ENCODE data around the gene LIFR.

The LIFR gene

DNA sequence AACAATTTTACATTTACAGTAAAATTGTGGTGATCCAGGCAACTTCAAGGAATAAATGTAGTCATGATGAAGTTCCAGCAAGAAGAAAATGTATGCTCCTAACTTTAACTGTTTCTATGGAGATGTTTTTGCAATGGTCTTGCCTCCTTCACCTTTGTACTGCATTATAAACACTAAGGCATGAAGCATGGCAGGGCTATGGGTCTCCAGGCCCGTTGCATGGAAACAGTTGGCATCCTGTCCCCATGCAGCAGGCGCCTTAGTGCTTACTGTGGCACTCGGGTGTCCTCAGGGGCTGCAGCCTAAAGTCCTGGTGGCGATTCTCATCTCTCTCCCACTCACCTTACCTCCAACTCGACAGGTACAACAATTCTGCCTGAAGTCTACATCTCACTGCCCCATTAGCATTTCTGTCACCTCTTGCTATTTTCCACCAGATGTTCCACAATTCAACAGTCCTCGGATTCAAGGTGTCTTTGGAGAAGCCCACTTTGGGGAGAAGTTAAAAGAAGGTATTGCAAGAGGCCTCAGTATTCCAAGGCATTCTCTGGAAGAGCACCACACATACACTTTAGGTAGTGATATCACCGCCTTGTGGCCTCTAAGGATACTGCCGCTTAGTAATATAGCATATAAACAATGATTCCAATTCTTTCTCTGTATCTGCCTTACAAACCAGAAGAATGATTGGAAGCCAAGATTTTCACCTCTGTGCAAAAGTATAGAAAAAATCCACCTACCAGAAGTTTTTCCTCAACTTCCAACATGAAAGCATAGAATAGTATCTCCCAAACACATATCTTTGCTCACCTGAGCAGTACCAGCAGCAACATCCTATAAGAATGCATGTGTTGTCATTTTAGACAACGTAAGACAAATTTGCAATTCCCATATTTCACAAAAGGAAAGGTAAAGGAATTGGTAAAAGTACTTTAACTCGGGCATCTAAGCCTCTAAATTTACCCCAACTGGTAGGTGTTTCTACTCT lies 5.1 kb downstream of the LIFR start:
- DNase-seq (ENCODE audit: low read depth, low spot score) = no peak

DNA sequence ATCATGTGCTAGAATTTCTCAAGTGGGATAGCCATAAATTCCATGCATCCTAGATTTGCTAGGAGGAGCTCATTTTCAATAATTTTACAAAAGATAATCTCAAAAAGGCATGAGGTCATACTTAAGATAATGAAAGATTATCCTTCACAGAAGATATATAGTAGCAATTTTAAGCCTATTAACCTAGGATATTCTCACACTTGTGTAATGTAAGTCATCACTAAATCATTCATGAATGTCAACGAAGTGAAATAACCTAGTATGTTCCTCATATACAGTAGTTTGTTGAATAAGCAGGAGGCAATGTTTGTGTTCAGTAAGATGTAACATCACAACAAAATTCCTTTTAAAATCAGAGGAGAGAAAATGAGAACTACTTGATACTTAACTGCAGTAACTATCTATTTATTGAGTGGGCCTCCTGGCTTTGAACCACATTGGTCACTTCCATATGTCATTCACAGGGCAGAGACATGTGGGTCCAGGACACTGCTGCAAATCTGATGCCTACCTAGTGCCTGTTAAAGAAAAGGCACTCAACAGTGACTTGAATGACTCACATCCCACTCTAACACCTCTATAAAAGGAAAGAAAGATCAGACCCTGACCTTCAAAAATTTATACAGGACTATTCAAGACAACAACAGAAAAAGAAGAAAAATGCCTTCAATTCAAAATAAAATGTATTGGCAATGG lies 8.2 kb downstream of the LIFR start:
- DNase-seq (ENCODE audit: low read depth, low spot score) = no peak

DNA sequence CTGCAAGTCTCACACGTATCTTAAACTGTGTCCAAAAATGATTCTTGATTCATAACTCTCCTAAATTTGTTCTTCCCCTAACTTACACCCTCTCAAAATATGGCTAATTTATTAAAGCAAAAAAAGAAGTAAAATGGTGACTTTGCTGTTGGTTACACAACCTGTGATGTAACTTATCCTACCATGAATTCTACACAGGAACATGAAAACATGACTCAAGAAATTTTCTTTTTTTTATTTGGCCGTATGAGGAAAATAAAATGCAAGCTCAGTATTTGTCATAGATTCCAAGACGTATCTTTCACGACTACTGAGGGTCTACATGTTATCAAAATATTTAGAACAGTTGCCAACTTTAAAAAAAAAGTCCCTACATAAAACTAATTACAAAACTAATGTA lies 9.2 kb downstream of the LIFR start:
- DNase-seq (ENCODE audit: low read depth, low spot score) = no peak

DNA sequence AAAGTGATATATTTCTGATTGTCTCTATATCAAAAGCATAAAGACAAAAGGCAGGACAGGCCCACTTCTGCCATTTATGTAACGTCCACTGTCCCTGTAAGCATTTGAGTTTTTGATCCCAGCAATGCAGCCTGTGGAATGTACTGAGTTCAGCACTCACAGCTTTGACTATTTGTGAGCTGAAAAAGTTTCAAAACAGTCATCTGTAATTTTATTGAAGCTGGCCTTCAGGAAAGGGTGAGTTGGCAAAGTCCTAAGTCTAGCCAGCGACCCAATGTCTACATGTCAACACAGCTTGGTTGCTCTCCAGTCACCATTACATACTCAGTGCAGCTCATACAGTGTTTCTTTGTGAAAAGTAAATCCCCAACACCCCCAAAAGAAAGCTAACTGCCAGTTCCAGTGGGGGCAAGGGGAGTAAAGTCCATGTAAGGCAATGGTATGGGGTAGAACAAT lies 9.7 kb downstream of the LIFR start:
- no peak for DNase-seq (ENCODE audit: low read depth, low spot score)

DNA sequence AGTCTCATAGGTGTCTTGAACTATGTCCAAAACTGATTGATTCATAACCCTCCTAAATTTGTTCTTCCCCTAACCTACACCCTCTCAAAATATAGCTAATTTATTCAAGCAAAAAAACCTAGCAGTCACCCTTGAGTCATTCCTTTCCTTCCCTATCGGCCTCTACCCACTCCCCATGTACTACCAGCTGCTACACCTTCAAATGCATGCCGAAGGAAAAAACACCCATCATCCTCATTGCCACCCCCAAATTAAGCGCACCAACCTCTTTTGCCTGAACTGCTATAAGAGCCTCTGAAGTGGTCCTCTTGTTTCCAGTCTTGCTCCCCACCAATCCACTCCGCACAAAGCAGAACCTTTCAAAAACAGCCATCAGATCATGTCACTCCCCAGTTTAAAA lies 12.6 kb downstream of the LIFR start:
- DNase-seq (ENCODE audit: low read depth, low spot score) = no peak

DNA sequence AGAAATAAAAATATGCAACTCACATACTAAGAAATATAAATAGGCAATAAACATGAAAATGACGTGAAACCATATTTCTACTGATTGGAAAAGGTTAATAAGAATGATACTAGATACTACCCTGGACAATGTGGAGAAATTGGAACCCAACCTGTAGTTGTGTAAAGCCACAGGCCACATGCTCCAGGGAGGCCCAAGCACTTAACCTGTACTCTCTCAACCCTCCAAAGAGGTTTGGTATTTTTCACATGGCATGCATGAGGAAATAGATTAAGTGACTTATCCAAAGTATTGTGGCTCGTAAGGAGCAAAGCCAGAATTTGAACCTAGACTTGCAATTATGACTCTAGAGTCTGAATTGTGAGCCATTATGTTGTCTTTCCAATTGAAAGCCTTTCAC lies 13.4 kb downstream of the LIFR start:
- no peak for DNase-seq (ENCODE audit: low read depth, low spot score)

DNA sequence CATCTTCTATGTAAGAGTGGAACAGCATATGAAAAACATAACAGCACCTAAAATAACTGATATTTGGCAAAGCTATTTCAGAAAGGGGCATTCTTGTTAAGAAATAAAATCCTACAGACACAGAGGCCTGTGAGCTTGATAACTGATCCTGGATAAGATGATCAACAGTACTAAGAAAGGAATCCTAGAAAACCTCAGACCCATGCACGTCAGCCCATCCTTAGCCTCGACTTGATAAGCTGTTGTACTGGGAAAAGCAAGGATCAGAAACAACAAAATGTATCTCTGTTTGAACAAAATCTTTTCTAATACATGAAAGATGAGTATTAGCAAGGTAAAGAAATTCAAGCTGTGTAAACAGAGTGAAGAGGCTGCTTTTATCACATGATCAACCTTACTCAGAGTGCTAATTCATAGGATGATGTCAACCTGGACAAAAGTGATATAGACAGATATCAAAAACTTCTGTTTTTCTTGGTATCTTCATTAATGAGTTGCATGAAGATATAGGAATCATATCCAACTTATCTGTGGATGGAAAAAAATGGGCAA lies 15.2 kb downstream of the LIFR start:
- no peak for DNase-seq (ENCODE audit: low read depth, low spot score)

DNA sequence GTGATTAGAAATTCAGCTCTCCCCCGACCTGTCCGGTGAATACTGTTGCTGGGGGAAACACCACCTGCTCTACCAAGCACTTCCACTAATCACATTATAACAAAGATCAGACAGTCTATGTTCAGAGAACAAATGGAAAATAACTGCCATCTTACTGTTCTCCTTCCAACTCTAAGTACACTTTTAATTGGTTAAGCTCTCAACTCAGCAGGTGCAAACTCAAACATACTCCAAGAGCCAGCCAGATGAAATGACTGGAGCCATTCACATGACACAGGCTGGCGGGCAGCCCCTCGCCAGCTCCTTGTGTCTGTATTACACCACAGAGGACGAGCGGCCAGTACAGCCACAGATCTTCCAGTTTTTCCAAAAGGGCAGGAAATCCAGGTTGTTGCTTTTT lies 16.1 kb downstream of the LIFR start:
- DNase-seq (ENCODE audit: low read depth, low spot score) = no peak

DNA sequence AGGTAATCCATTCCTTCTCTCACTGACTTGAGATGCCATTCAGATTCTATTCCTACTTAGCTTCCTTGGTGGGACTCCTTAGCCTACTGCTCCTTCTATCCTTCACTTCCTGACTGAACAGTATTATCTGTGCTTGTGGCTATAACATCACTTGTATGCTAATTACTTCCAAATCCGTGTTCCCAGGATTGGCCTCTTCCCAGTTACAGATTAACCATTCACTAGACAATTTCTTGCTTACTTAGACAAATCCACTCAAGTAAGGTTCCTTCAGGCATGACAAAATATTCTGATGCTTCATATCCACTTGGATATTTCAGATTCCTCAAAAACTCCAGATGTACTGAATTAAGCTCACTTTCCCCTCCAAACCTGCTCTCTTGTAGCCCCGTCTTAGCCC lies 18.3 kb downstream of the LIFR start:
- DNase-seq (ENCODE audit: low read depth, low spot score) = no peak

DNA sequence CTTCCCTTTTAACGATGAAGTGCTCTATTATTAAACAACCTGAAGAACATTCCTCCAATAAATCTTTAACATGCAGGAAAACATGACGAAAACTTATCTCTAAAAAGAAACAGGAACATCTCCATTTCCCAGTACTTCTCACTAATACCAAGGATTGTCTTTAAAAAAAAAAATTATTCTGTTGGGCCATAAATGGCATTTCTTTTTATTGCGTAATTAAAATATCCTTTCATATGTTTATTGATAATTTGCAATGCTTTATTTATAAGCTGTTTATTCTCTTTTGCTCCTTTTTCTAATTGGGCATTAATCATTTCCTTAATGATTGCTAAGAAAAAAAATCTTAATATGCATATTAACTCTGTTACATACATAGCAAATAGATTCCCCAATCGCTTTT lies 18.9 kb downstream of the LIFR start:
- DNase-seq (ENCODE audit: low read depth, low spot score) = no peak

DNA sequence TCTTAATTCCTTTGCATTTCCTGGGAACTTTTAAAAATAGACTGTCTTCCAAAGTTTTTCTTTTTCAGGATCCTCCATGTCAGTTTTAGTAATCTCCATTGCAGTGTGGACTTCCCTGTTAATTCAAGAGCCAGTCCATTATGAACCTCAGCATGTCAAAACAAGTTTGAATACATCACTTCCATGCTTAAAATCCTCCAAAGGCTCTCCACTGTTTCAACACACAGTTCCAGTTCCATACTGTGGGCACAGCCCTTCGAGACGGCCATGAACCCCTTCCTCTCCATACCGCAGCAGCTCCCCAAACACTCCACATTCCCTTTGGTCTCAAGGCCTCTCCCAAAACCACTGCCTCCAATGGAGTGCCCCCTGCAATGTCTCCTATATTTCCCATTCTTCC lies 19.5 kb downstream of the LIFR start:
- no peak for DNase-seq (ENCODE audit: low read depth, low spot score)

DNA sequence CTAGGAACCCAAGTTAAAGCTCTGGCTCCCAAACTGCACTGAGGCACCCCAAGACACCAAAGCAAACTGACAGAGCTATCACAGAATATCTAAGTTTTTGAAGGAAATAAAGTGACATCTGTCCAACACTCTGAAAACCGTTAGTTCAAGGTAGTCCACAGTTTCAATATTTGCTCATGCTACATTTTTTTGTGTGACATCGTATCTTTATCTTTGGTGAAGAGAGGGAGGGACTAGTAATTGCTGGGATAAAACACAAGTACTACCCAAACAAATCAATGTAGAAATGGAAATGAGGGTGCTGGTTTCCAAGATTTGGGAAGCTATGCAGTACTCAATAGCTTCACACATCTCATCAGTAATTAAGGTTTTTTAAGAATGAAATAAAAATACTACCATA lies 20.6 kb downstream of the LIFR start:
- DNase-seq (ENCODE audit: low read depth, low spot score) = no peak

DNA sequence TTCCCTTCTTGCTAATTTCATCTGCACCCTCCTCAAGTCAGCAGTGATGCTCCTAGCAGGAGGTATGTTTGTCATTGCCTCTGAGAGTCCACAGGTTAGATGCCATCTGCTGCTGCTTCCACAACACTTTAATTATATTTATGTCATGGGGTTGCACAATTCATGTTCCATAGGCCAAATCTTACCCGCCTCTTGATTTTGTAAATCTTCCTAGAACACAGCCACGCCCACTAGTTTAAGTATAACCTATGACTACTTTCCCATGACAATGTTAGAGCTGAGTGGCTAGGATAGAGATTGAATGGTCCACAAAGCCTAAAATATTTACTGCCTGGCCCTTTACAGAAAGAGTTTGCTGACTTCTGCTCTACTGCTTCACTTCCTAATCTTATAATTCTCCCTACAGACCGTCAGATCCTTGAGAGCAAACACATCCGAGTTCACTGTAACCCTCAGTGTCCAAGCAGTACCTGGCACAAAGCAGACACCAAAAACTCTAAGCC lies 21.1 kb downstream of the LIFR start:
- no peak for DNase-seq (ENCODE audit: low read depth, low spot score)

DNA sequence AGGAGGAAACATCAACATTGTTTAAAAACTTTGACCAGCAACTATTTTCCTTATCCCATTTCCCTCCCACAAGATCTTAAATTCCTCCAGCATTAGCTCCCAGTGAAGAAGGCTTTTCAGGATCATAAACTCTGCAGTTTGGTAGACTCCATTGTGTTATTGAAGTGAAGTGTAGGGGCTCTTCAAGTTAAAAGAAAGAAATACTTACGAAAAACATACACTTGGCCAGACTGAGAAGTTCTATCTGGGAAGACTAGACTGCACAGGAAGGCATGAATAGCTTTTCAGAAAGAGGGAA lies 22.3 kb downstream of the LIFR start:
- no peak for DNase-seq (ENCODE audit: low read depth, low spot score)

DNA sequence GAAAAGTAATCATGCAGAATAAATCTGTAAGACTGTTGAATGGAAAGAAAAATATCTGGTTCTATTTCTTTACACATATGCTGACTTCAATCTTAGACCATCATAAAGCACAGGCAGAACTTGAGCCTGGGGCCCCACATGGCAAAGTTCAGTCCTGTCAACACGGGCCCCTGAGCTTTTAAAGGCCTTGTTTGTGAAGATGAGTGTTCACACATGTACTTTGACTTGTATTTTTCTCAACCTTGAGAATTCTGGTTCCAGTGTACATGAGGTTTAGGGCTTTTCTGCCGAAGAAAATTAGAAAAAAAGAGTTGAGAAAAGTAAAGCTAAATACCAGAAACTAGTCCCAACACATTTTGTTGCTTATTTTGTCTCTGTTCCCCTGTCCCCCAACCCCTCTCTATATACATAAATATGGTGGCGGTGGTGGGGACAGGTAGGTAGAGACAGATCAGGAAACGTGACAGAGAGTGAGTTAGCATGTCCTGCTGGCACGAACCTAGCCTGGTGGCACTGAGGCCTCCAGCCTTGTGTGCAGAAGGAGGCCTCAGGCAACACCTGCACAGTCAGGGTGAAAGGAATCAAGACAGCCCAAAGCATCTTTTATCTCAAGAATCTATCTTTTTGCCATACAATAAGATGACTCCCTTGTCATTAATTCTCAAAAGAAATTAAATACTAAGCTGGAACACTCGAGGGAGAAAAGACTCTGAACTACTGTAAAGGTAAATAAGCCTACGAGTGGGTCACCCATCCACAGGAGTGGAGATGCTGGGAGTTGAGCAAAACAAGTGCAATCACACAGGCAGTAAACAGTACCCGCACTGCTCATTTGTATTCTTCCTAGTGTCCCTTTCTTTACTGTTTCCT lies 22.9 kb downstream of the LIFR start:
- no peak for DNase-seq (ENCODE audit: low read depth, low spot score)

DNA sequence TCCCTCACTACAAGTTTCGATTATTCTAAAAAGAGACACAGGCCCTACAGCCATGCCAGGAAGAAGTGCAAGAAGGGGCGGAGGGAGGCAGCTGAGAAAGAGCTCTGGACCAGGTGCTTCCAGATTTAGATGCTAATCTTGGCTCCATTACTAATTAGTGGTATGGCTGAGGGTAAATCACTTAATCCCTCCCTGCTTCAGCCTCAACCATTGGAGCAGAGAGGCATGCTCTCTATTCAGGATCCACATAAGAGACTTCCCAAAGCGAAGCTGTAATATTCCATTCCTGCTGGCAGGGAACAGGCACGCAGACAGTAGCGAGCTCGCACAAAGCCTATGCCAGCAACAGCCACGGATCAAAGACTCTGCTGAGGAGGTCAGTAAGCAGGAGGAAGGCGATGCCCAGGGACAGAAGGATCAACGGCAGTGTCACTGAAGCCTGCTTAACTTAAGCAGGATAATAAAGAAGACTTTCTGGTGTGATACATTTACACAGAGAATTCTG lies 24.2 kb downstream of the LIFR start:
- no peak for DNase-seq (ENCODE audit: low read depth, low spot score)

DNA sequence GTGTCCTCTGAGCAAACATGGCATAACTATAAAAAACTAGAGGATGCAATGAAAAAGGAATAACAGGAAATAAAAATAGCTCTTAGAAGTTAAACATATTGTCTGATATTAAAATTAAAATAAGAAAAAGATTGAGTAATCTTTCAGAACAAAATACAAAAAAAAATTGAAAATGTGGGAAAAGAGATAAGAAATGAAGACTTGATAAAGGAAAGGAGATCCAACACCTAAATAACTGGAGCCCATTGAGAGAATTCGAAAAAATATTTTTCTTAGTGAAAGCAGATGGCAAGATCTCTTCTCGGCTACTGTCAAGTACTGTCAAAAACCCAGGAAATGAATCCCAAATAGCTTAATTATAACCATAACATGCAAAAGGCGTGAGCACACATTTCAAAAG lies 24.9 kb downstream of the LIFR start:
- no peak for DNase-seq (ENCODE audit: low read depth, low spot score)

DNA sequence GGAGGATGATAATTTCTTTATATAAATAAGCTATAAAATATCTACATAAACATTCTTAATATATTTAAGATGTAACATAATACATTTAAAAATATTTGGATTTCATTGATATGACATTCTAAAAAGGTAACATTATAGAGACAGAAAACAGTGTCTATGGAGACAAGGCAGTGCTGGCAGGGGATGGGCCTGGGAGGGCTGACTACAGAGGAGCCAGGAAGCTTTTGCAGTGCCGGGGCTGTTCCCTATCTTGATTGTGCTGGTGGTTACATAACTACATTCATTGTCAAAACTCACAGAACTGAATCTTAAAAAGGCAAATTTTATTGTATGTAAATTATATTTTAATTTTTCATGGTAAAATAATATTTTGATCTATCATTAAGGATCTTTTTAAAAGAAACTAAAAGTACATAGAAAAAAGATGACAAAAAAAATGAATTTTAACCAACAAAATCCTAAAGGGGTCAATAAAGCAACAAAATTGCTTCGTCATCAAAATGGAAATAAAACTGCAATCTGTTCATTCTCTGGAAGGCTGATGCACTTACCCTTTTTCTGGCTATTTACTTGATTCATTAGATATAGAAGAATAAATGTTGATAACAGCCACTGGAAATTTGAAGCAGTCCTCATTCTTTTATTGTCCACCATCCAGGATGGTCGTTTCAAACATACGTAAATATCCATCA lies 26.3 kb downstream of the LIFR start:
- no peak for DNase-seq (ENCODE audit: low read depth, low spot score)

DNA sequence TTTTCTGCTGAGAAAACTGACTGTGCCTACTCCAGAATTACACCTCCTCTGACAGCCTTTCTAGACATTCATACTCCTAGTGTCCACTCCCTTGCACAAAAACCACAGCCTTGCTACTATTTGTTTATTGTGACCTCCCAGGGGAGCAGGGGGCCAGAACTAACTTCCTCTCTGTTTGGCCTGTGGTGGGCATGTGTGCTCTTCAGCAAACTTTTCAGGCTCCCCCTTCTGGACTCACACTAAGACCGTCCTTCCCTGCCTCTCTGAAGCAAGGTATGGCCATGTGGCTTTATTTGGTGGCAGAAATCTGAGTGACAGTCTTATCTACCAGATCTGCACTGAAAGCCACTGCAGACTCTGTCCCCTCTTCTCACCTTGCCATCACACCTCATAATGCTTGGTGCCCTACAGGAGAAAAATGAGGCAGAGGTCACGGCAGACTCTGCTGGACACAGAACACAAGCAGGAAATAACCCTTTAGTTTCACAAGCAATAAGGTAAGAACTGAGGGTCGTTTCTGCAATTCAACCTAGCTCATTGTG lies 28.2 kb downstream of the LIFR start:
- DNase-seq (ENCODE audit: low read depth, low spot score) = no peak

DNA sequence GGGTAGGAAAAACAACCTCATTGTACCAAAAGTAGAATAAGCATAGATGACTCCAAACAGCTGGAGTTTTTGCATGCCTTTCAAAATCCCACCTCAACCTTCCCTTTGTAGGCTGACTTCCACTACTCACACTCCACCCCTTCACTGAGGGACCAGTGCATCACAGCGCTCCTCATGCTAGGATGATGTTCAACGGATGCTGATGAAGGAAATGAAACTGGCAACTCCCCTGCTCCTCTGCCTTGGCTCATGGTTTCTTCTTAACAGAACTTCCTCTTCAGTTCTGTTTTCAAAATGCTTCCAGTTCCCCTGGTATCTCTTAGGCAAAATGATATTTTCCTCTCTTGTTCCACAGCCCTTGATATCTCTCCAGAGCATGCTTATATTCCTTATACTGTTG lies 29.0 kb downstream of the LIFR start:
- no peak for DNase-seq (ENCODE audit: low read depth, low spot score)

DNA sequence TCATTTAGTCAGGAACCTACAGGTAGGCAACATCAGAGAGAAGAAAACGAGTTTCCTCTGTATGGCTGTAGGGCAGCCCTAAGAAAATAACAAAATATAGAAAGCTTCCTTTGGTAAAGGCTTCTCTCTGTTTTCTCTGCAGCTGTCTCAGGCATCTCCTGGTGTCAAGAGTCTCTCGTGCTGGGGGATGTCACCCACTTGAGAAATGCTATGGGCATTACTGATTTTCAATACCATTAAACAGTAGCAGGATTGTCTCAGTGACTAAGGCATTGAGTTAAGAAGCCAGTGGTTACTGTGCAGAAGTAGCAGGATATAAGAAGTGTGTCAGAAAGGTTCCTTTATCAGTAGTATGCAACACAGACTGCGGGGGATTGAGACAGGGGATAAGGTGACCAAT lies 32.4 kb downstream of the LIFR start:
- no peak for DNase-seq (ENCODE audit: low read depth, low spot score)
